Smooth muscle cell (in vitro differentiated cells): ENCODE measurements around the gene FBXO36. TPM values are rescaled to one million over a fixed set of nuclear protein-coding genes. Genes with fewer than 3 reads are reported as not detected.

Source experiments
- DNase-seq: peaks from one replicate; lab custom pipeline; 2025; ENCODE audit not compliant: unreplicated experiment; lab: John Stamatoyannopoulos, UW
- H2AFZ ChIP-seq: fragments of 200-600 bp; sonication (generic); 2 replicates; pipeline ENCODE4 v1.6.0; 2016; ENCODE audit warnings: antibody characterized with exemption, low read depth, mild to moderate bottlenecking
- H3F3A ChIP-seq: fragments of 200-600 bp; sonication (generic); 2 replicates; pipeline ENCODE4 v1.6.0; 2017; ENCODE audit warnings: antibody characterized with exemption, low read depth
- H3K27ac ChIP-seq: fragments of 200-600 bp; sonication (generic); 2 replicates; pipeline ENCODE4 v1.5.1; 2016; ENCODE audit warnings: low read depth, mild to moderate bottlenecking
- H3K27me3 ChIP-seq: fragments of 200-600 bp; sonication (generic); 2 replicates; pipeline ENCODE4 v1.6.1; 2016; ENCODE audit warnings: low read depth, mild to moderate bottlenecking
- H3K36me3 ChIP-seq: fragments of 200-600 bp; sonication (generic); 2 replicates; pipeline ENCODE4 v1.5.1; 2016; ENCODE audit warnings: low read depth
- H3K4me1 ChIP-seq: fragments of 200-600 bp; sonication (generic); 2 replicates; pipeline ENCODE4 v1.5.1; 2016; ENCODE audit warnings: low read depth
- H3K4me2 ChIP-seq: fragments of 200-600 bp; sonication (generic); 2 replicates; pipeline ENCODE4 v1.6.0; 2016; ENCODE audit warnings: mild to moderate bottlenecking
- H3K4me3 ChIP-seq: fragments of 200-600 bp; sonication (generic); 2 replicates; pipeline ENCODE4 v1.5.1; 2016; ENCODE audit warnings: mild to moderate bottlenecking
- H3K79me2 ChIP-seq: fragments of 200-600 bp; sonication (generic); 2 replicates; pipeline ENCODE4 v1.6.0; 2016; ENCODE audit warnings: low read depth, mild to moderate bottlenecking
- H3K9ac ChIP-seq: fragments of 200-600 bp; sonication (generic); 2 replicates; pipeline ENCODE4 v1.6.0; 2016; ENCODE audit warnings: low read depth
- H3K9me3 ChIP-seq: fragments of 200-600 bp; sonication (generic); replicated peaks from 2 replicates; pipeline ENCODE4 v1.5.1; 2016; ENCODE audit warnings: low read depth
- H4K20me1 ChIP-seq: fragments of 200-600 bp; sonication (generic); 2 replicates; pipeline ENCODE4 v1.6.0; 2016; ENCODE audit warnings: low read depth
- WGBS: methylation state at CpG from one replicate; pipeline ENCODE4 v1.1.7; 2016; ENCODE audit warnings: low lambda C conversion rate; 5-methylcytosine and 5-hydroxymethylcytosine counted together
- polyA plus RNA-seq: library from polyadenylated mRNA; unstranded; fragments of >200 nt; fragmentation: Nextera tagmentation; extraction: Ambion mirVana; gene quantifications from 2 replicates; pipeline ENCODE4 v1.2.1, GENCODE V29; 2016
- total RNA-seq: library from RNA; depleted of rRNA; stranded (reverse); fragments of >200 nt; gene quantifications from 2 replicates; pipeline ENCODE4 v1.2.3, GENCODE V29; 2014
- TF ChIP-seq, protein P1 (sequence below): fragments of 200-600 bp; sonication (generic); IDR thresholded peaks from 2 replicates; pipeline ENCODE4 v1.5.1; 2017; ENCODE audit warnings: borderline replicate concordance, mild to moderate bottlenecking, antibody characterized with exemption; ENCODE audit not compliant: insufficient read depth, poor library complexity, severe bottlenecking

The FBXO36 gene
- total and polyA plus RNA-seq, 2 experiments from 2014 or later: 8.8 to 9.3 TPM

DNA sequence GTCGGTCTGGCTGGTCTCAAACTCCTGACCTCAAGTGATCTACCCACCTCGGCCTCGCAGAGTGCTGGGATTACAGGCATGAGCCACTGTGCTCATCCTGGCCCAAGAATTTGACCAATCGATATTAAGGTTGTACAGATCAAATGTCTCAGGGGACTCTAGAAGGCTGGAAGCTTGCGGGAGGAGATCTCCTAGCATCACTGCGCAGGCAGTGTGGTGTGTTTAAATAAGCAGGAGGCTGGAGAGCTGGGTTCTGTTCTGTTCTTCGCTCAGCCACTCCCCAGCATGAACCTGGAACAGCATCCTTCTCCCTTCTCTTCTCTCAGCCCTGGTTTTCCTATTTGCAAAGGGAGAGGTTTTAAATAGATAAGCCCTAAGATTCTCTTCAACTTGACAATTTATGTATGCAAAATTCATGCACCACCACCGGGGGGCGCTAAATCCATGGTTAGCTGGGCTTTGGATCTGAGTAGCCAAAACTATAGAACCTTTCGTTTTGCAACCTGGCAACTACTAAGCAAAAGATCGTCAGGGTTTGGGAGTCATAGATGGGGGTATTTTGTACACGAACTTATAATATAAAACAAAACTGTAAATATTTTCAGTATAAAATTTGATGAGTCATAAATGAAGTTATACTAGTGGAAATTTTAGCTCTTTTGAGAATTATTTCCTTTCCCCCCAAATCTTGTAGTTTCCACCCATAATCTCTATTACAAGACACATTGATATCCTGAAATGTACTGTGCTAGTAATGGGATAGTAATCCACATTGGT lies 85.8 kb downstream of the FBXO36 start:
- Histone ChIP-seq H3K79me2 (no peaks in the 10 kb centered on the region), H3K4me3 (no peak overlapping the region), H3K36me3 (no peaks in the 10 kb centered on the region), H4K20me1 (no peaks in the 10 kb centered on the region), H3F3A (no peaks in the 10 kb centered on the region), H3K4me2 (no peak overlapping the region), H3K9me3 (no peaks in the 10 kb centered on the region), H3K27ac (no peak overlapping the region), H3K9ac (no peak overlapping the region), H2AFZ (no peak overlapping the region), H3K27me3 (no peaks in the 10 kb centered on the region), H3K4me1 (no peaks in the 10 kb centered on the region)
- 57% methylated on average over 12 of the region's 12 CpGs for WGBS
- DNase-seq: peak; percentile 12
- TF ChIP-seq, protein P1, sequence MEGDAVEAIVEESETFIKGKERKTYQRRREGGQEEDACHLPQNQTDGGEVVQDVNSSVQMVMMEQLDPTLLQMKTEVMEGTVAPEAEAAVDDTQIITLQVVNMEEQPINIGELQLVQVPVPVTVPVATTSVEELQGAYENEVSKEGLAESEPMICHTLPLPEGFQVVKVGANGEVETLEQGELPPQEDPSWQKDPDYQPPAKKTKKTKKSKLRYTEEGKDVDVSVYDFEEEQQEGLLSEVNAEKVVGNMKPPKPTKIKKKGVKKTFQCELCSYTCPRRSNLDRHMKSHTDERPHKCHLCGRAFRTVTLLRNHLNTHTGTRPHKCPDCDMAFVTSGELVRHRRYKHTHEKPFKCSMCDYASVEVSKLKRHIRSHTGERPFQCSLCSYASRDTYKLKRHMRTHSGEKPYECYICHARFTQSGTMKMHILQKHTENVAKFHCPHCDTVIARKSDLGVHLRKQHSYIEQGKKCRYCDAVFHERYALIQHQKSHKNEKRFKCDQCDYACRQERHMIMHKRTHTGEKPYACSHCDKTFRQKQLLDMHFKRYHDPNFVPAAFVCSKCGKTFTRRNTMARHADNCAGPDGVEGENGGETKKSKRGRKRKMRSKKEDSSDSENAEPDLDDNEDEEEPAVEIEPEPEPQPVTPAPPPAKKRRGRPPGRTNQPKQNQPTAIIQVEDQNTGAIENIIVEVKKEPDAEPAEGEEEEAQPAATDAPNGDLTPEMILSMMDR: peak; percentile 91

- Histone ChIP-seq H3K9ac (no peak overlapping the region), H3K36me3 (no peaks in the 10 kb centered on the region), H3K9me3 (no peaks in the 10 kb centered on the region), H3K4me1 (no peaks in the 10 kb centered on the region), H3K27me3 (no peaks in the 10 kb centered on the region), H2AFZ (no peak overlapping the region), H3K4me3 (no peak overlapping the region), H3K27ac (no peak overlapping the region), H3F3A (no peaks in the 10 kb centered on the region), H4K20me1 (no peaks in the 10 kb centered on the region), H3K4me2 (no peak overlapping the region), H3K79me2 (no peaks in the 10 kb centered on the region)
- TF ChIP-seq, protein P1: no peak
- no peak for DNase-seq
- WGBS: 100% methylated on average over 1 of the region's 1 CpG
These were observed 86.4 kb downstream of the FBXO36 start for GRCh38 chr2:230008708-230009066.

- no peaks in the 10 kb centered on the region for H3K4me1 ChIP-seq
- DNase-seq: no peak
- H3K79me2 ChIP-seq: no peaks in the 10 kb centered on the region
- no peaks in the 10 kb centered on the region for H3K9me3 ChIP-seq
- no peak overlapping the region for H2AFZ ChIP-seq
- H4K20me1 ChIP-seq: no peaks in the 10 kb centered on the region
- H3K27me3 ChIP-seq: no peaks in the 10 kb centered on the region
- no peak overlapping the region for H3K4me2 ChIP-seq
- H3K27ac ChIP-seq: no peak overlapping the region
- no peak overlapping the region for H3K9ac ChIP-seq
- no peaks in the 10 kb centered on the region for H3F3A ChIP-seq
- H3K36me3 ChIP-seq: no peaks in the 10 kb centered on the region
- TF ChIP-seq, protein P1: no peak
- 98% methylated on average over 6 of the region's 6 CpGs for WGBS
- H3K4me3 ChIP-seq: no peak overlapping the region
These were observed 88.2 kb downstream of the FBXO36 start for GRCh38 chr2:230010501-230010900.

DNA sequence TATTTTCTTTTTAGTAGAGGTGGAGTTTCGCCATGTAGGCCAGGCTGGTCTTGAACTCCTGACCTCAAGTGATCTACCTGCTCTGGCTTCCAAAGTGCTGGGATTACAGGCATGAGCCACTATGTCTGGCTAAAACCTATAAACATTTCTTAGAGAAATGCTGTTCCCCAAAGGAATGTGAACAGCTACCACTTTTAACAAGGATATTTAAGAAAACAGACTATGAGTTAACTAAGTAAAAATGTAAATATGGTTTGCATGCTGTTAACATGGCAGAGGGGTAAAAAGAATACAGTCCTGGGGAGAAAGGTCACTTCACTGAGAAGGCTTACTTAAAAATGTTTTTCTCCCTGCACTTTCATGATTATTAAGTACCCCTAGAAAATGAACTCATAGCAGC lies 89.3 kb downstream of the FBXO36 start:
- Histone ChIP-seq H2AFZ (no peak overlapping the region), H3K27ac (peak overlapping the region; percentile 77), H3K27me3 (no peaks in the 10 kb centered on the region), H3K9ac (peak overlapping the region; percentile 61), H3K4me1 (no peaks in the 10 kb centered on the region), H3K9me3 (peaks cover 4% of the 10 kb centered on the region), H3K4me3 (no peak overlapping the region), H3K36me3 (no peaks in the 10 kb centered on the region), H4K20me1 (no peaks in the 10 kb centered on the region), H3F3A (no peaks in the 10 kb centered on the region), H3K79me2 (no peaks in the 10 kb centered on the region), H3K4me2 (peak overlapping the region; percentile 67)
- no peak for DNase-seq
- WGBS: 71% methylated on average over 1 of the region's 1 CpG
- TF ChIP-seq, protein P1: no peak
